Duodenal mucosa (tissue), 2 donors: ENCODE data around the gene EIPR1.
"Not testable (repeated sequence)": the region's sequence is repeated elsewhere in the genome, so short reads cannot be mapped to it uniquely, and the experiment has no call there.

Experiments
- H3K27ac ChIP-seq: one replicate; pipeline ENCODE4 v1.7.0; 2013; ENCODE audit warnings: low read depth, low read length
- H3K27me3 ChIP-seq, 2 donors: one replicate each; pipeline ENCODE4 v1.7.0; 2013; ENCODE audit warnings: low read length in 2 of 2, control low read depth in 1 of 2; ENCODE audit not compliant: insufficient read depth in 2 of 2, control insufficient read depth in 1 of 2
- H3K36me3 ChIP-seq, 2 donors: one replicate each; pipeline ENCODE4 v1.7.0; 2013; ENCODE audit warnings: low read length in 2 of 2, control low read depth in 1 of 2; ENCODE audit not compliant: insufficient read depth in 2 of 2, control insufficient read depth in 1 of 2
- H3K4me1 ChIP-seq, 2 donors: one replicate each; pipeline ENCODE4 v1.7.0; 2013; ENCODE audit warnings: low read length in 2 of 2, control low read depth in 1 of 2; ENCODE audit not compliant: insufficient read depth in 2 of 2, control insufficient read depth in 1 of 2
- H3K4me3 ChIP-seq, 2 donors: one replicate each; pipeline ENCODE4 v1.7.0; 2013; ENCODE audit warnings: low read length in 2 of 2, low read depth in 1 of 2
- H3K9ac ChIP-seq, 2 donors: one replicate each; pipeline ENCODE4 v1.7.0; 2013; ENCODE audit warnings: low read length in 2 of 2, low read depth in 1 of 2
- H3K9me3 ChIP-seq, 2 donors: one replicate each; pipeline ENCODE4 v1.7.0; 2013; ENCODE audit warnings: low read length in 2 of 2, control low read depth in 1 of 2; ENCODE audit not compliant: control insufficient read depth in 1 of 2

The EIPR1 gene

DNA sequence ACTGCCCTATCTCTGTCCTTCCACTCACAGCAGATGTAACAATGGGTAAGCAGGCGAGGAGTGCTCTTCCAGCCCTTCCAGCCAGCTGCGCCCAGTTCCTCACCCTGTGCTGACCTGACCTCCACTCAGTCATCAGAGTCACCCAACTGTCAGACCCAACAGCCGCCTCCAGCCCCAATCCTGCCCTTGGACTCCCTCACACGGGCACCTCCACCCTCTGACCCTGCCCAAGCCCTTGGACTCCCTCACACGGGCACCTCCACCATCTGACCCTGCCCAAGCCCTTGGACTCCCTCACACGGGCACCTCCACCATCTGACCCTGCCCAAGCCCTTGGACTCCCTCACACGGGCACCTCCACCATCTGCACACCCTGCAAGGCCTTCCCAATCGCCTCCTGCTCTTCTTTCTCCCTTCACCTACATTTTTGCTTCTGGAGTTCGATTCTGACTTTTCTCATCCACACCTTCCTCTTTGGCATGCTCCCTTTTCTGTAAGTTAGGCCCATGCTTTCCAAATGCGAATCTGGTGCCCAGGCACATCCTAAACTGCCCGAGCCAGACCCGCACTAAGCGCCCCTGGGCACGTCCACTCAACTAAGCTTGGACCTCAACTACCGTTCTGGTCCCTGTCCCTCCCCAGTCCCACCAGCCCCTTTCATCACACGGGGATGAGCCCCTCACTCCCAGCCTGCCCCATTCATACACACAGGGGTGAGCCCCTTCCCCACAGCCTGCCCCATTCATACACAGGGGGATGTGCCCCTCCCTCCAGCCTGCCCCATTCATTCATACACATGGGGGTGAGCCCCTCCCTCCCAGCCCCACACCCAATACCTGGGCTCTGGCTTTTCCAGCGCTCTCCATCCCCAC is 15.9 kb downstream of the EIPR1 start:
- H3K9ac ChIP-seq: no peak overlapping the region
- H3K4me1 ChIP-seq: peaks cover 0 to 1% of the 10 kb centered on the region in 2 donors
- no peak overlapping the region for H3K4me3 ChIP-seq
- no peaks in the 10 kb centered on the region for H3K9me3 ChIP-seq
- H3K27me3 ChIP-seq: no peaks in the 10 kb centered on the region
- H3K36me3 ChIP-seq: no peaks in the 10 kb centered on the region
- no peak overlapping the region for H3K27ac ChIP-seq

- Histone ChIP-seq H3K9ac (no peak overlapping the region), H3K27me3 (no peaks in the 10 kb centered on the region), H3K27ac (no peak overlapping the region), H3K9me3 (no peaks in the 10 kb centered on the region), H3K4me1 (peaks cover 0 to 11% of the 10 kb centered on the region in 2 donors), H3K4me3 (no peak overlapping the region), H3K36me3 (peaks cover 3 to 9% of the 10 kb centered on the region in 2 donors)
These were observed 19.7 kb downstream of the EIPR1 start for GRCh38 chr2:3357926-3358325.

DNA sequence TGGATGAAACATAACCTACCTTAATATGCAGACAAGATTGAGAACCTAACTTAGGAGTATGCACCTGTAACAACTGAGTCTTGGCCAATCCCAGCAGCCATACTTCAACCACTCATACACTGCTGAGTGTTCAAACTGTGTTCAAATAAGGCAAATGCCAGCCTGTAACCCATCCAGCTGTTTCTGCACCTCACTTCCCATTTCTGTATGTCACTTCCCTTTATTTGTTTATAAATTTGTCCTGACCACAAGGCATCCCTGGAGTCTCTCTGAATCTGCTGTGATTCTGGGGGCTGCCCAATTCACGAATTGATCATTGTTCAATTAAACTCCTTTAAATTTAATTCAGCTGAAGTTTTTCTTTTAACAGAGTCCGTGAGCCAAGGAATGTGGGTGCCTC is 20.2 kb downstream of the EIPR1 start:
- not testable (repeated sequence) for H3K9me3 ChIP-seq, H3K27me3 ChIP-seq, H3K27ac ChIP-seq, H3K4me3 ChIP-seq, H3K9ac ChIP-seq
- Histone ChIP-seq H3K4me1 (peaks cover 0 to 11% of the 10 kb centered on the region in 2 donors), H3K36me3 (peaks cover 5 to 11% of the 10 kb centered on the region in 2 donors)

GRCh38 chr2:3356799-3357198 is 20.8 kb downstream of the EIPR1 start:
- peaks cover 3% of the 10 kb centered on the region in 2 donors for H3K9me3 ChIP-seq
- no peak overlapping the region for H3K9ac ChIP-seq
- peaks cover 5 to 15% of the 10 kb centered on the region in 2 donors for H3K36me3 ChIP-seq
- H3K27me3 ChIP-seq: no peaks in the 10 kb centered on the region
- peak overlapping the region; percentile 7 to 40 for H3K4me3 ChIP-seq
- no peak overlapping the region for H3K27ac ChIP-seq
- peaks cover 0 to 11% of the 10 kb centered on the region in 2 donors for H3K4me1 ChIP-seq

DNA sequence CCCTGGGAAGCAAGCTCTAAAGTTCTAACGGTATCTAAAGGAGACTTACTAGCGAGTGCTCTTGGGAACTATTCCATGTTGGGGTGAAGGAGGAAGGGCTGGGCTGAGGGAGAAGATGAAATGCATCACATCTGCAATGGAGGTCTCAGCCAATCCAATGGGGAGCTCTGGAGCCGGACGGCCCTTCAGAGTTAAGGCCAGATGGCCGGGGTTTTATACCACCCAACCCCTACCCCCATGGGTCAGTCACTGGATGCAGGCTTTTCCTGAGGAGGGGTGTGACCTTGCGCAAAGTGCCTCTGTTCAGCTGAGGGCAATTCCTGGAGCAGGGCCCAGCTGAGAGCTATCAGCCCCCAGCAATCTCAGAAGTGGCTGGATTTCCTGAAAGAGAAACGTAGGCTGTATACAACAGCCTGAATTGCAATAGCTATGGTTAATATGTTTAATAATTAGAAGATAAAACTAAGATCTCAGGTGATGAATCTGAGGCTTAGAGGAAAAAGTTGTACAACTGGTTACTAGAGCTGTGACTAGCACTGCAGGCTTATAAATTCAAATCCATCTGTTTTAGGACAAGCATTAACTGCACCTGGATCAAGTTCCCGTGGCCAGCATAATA is 21.6 kb downstream of the EIPR1 start:
- Histone ChIP-seq H3K9ac (no peak overlapping the region), H3K4me1 (peaks cover 0 to 11% of the 10 kb centered on the region in 2 donors), H3K27me3 (no peaks in the 10 kb centered on the region), H3K9me3 (peaks cover 3% of the 10 kb centered on the region in 2 donors), H3K36me3 (peaks cover 5 to 21% of the 10 kb centered on the region in 2 donors), H3K4me3 (peak overlapping the region; percentile 7 to 40), H3K27ac (no peak overlapping the region)

DNA sequence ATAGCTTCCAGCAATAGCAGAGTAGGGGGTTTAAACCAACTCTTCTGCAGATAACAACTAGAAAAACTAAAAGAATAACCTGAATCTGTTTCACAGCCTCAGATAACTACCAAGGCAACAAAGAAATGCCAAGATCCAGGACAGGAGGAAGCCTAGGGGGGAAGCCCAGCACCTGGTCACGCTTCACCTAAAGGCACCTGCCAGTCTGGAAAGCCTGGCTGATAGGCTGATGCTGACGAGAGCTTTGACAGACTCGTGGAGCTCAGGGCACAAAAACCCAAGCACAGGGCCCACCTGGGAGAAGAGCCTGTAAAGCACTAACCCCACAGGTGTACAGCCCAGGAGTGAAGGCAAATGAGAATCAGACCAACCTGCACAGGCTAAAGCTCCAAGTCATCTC is 22.6 kb downstream of the EIPR1 start:
- Histone ChIP-seq H3K27me3 (no peaks in the 10 kb centered on the region), H3K4me1 (peaks cover 0 to 11% of the 10 kb centered on the region in 2 donors), H3K4me3 (no peak overlapping the region), H3K27ac (no peak overlapping the region), H3K9me3 (peaks cover 3% of the 10 kb centered on the region in 2 donors), H3K9ac (no peak overlapping the region), H3K36me3 (peaks cover 9 to 24% of the 10 kb centered on the region in 2 donors)

GRCh38 chr2:3349211-3349693 is 28.4 kb downstream of the EIPR1 start:
- Histone ChIP-seq H3K4me1 (no peaks in the 10 kb centered on the region), H3K27me3 (no peaks in the 10 kb centered on the region), H3K9ac (no peak overlapping the region), H3K36me3 (peaks cover 9 to 22% of the 10 kb centered on the region in 2 donors), H3K4me3 (no peak overlapping the region), H3K9me3 (peaks cover 3% of the 10 kb centered on the region in 2 donors), H3K27ac (no peak overlapping the region)

- Histone ChIP-seq H3K9me3 (peaks cover 3% of the 10 kb centered on the region in 2 donors), H3K9ac (no peak overlapping the region), H3K4me3 (no peak overlapping the region), H3K4me1 (no peaks in the 10 kb centered on the region), H3K27ac (no peak overlapping the region), H3K36me3 (peaks cover 9 to 18% of the 10 kb centered on the region in 2 donors), H3K27me3 (no peaks in the 10 kb centered on the region)
These were observed 28.9 kb downstream of the EIPR1 start for GRCh38 chr2:3348767-3349166.

- no peak overlapping the region for H3K4me3 ChIP-seq
- no peak overlapping the region for H3K27ac ChIP-seq
- no peaks in the 10 kb centered on the region for H3K4me1 ChIP-seq
These were observed 32.0 kb downstream of the EIPR1 start for GRCh38 chr2:3345621-3346020.

GRCh38 chr2:3344897-3345296 is 32.7 kb downstream of the EIPR1 start:
- Histone ChIP-seq H3K36me3 (peaks cover 0 to 5% of the 10 kb centered on the region in 2 donors), H3K4me1 (no peaks in the 10 kb centered on the region), H3K27me3 (no peaks in the 10 kb centered on the region), H3K9ac (no peak overlapping the region), H3K27ac (no peak overlapping the region), H3K9me3 (no peaks in the 10 kb centered on the region), H3K4me3 (no peak overlapping the region)

More at GRCh38 chr2:3345621-3346020, 32.0 kb downstream of the EIPR1 start:
- H3K27me3 ChIP-seq: no peaks in the 10 kb centered on the region
- H3K9me3 ChIP-seq: no peaks in the 10 kb centered on the region
- H3K36me3 ChIP-seq: peaks cover 4 to 8% of the 10 kb centered on the region in 2 donors
- H3K9ac ChIP-seq: no peak overlapping the region
